Measurements from ENCODE around the gene MYL4. TPM values are rescaled to one million over a fixed set of nuclear protein-coding genes. Genes with fewer than 3 reads are reported as not detected.
A peak's percentile ranks its signal among the peaks of the same experiment; 100 is the strongest.
"Not testable (repeated sequence)": the region's sequence is repeated elsewhere in the genome, so short reads cannot be mapped to it uniquely, and the experiment has no call there.

MYL4 gene
- total RNA-seq, 1 donor from 2014 or later = not detected

DNA sequence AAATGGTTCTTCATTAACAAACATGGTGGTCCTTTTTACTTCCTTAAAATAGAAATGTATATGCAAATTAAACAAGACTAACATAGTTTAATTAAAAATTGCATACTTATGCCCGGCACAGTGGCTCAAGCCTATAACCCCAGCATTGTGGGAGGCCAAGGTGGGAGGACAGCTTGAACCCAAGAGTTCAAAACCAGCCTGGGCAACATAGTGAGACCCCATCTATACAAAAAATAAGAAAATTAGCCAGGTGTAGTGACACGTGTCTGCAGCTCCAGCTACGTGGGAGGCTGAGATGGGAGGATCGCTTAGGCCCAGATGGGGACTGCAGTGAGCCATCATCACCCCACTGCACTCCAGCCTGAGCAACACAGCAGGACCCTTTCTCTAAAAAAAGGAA is 38.4 kb upstream of the MYL4 start:
- Mint-ChIP-seq H3K27me3 (ENCODE audit: unreplicated experiment) (no peaks in the 10 kb centered on the region), H3K4me3 (ENCODE audit: unreplicated experiment) (no peak overlapping the region), H3K9me3 (ENCODE audit: unreplicated experiment) (no peaks in the 10 kb centered on the region), H3K36me3 (ENCODE audit: unreplicated experiment) (peaks cover 41% of the 10 kb centered on the region), H3K4me1 (ENCODE audit: unreplicated experiment) (peaks cover 2% of the 10 kb centered on the region), H3K27ac (ENCODE audit: unreplicated experiment) (no peak overlapping the region)
- TF ChIP-seq, protein P1, sequence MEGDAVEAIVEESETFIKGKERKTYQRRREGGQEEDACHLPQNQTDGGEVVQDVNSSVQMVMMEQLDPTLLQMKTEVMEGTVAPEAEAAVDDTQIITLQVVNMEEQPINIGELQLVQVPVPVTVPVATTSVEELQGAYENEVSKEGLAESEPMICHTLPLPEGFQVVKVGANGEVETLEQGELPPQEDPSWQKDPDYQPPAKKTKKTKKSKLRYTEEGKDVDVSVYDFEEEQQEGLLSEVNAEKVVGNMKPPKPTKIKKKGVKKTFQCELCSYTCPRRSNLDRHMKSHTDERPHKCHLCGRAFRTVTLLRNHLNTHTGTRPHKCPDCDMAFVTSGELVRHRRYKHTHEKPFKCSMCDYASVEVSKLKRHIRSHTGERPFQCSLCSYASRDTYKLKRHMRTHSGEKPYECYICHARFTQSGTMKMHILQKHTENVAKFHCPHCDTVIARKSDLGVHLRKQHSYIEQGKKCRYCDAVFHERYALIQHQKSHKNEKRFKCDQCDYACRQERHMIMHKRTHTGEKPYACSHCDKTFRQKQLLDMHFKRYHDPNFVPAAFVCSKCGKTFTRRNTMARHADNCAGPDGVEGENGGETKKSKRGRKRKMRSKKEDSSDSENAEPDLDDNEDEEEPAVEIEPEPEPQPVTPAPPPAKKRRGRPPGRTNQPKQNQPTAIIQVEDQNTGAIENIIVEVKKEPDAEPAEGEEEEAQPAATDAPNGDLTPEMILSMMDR (IDR thresholded peaks at IDR 0.05) = no peak
- DNase-seq (ENCODE audit: extremely low spot score, unreplicated experiment) = no peak

DNA sequence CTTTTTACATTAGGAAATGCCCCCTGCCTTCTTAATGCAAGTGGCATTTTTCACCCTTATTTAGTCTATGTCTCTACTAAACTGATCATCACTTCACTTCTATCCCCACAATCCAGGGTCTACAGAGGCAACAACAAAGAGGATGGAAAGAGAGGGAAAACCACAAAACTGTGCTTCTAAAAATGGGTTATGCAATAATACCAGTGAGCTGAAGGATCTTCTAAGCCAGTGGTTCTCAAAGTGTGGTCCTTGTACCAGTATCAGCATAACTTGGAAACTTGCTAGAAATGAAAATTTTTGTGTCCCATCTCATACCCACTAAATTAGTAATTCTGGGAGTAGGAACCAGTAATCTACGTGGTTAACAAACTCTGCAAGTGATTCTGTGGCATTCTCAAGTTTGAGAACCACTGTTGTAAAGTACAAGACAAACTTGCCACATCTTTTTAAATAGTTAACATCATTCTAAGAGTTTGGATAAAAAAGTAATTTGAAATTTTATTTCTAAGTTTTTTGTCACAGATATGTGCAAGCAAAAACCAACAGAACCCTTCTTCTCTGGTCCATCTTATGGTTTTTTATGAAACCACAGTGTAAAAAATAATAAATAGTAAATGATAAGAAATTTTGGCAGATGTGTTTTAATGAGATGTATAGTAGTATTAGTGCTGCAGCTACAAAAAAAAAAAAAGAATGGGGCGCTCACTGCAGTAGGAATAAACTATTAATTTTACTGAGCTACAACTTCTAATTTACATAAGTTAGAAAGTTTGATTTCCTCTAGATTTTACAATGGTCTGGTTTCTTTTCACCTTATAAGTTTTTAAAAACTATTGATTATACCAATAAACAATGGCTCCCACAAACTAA is 36.2 kb upstream of the MYL4 start:
- H3K27me3 Mint-ChIP-seq (ENCODE audit: unreplicated experiment) = no peaks in the 10 kb centered on the region
- H3K4me1 Mint-ChIP-seq (ENCODE audit: unreplicated experiment) = peaks cover 2% of the 10 kb centered on the region
- peaks cover 34% of the 10 kb centered on the region for H3K36me3 Mint-ChIP-seq (ENCODE audit: unreplicated experiment)
- DNase-seq (ENCODE audit: extremely low spot score, unreplicated experiment) = no peak
- TF ChIP-seq, protein P1 (IDR thresholded peaks at IDR 0.05) = no peak
- no peak overlapping the region for H3K27ac Mint-ChIP-seq (ENCODE audit: unreplicated experiment)
- no peak overlapping the region for H3K4me3 Mint-ChIP-seq (ENCODE audit: unreplicated experiment)
- no peaks in the 10 kb centered on the region for H3K9me3 Mint-ChIP-seq (ENCODE audit: unreplicated experiment)

DNA sequence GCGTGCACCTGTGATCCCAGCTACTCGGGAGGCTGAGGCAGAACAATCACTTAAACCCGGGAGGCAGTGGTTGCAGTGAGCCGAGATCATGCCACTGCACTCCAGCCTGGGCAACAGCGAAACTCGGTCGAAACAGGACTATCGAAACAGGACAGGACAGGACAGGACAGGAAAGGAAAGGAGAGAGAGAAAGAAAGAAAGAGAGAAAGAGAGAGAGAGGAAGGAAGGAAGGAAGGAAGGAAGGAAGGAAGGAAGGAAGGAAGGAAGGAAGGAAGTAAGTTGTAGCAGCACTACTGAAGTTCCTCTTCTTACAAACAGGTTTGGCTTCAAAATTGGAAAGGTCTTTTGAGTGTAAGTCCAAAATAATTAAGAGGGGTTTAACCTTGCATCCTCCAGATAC is 34.3 kb upstream of the MYL4 start:
- not testable (repeated sequence) for H3K27ac Mint-ChIP-seq (ENCODE audit: unreplicated experiment); H3K27me3 Mint-ChIP-seq (ENCODE audit: unreplicated experiment); H3K9me3 Mint-ChIP-seq (ENCODE audit: unreplicated experiment); DNase-seq (ENCODE audit: extremely low spot score, unreplicated experiment); H3K4me1 Mint-ChIP-seq (ENCODE audit: unreplicated experiment); H3K4me3 Mint-ChIP-seq (ENCODE audit: unreplicated experiment)
- peaks cover 27% of the 10 kb centered on the region for H3K36me3 Mint-ChIP-seq (ENCODE audit: unreplicated experiment)

DNA sequence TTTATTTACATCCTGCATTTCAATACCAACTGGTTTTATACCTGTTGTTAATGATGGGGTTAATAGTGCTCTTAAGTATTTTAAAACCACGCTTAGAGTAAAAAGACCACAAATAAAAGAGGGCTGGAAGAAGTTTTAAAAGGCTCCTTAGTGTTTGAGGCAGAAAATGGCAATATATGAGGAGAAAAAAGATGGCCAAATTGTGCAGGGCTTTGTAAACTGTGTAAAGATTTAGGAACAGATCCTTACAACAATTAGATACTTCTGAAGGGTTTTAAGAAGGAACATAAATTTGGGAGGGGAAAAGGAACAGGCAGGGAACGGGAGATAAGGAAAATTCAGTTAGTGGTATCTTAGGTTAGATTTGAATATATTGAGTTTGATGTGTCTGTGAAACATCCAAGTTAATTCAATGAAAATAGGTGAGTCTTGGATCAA is 32.7 kb upstream of the MYL4 start:
- Mint-ChIP-seq H3K36me3 (ENCODE audit: unreplicated experiment) (peaks cover 25% of the 10 kb centered on the region), H3K27me3 (ENCODE audit: unreplicated experiment) (no peaks in the 10 kb centered on the region), H3K27ac (ENCODE audit: unreplicated experiment) (peak overlapping the region; percentile 31), H3K4me3 (ENCODE audit: unreplicated experiment) (no peak overlapping the region), H3K4me1 (ENCODE audit: unreplicated experiment) (peaks cover 2% of the 10 kb centered on the region), H3K9me3 (ENCODE audit: unreplicated experiment) (no peaks in the 10 kb centered on the region)
- TF ChIP-seq, protein P1 (IDR thresholded peaks at IDR 0.05) = no peak
- no peak for DNase-seq (ENCODE audit: extremely low spot score, unreplicated experiment)

DNA sequence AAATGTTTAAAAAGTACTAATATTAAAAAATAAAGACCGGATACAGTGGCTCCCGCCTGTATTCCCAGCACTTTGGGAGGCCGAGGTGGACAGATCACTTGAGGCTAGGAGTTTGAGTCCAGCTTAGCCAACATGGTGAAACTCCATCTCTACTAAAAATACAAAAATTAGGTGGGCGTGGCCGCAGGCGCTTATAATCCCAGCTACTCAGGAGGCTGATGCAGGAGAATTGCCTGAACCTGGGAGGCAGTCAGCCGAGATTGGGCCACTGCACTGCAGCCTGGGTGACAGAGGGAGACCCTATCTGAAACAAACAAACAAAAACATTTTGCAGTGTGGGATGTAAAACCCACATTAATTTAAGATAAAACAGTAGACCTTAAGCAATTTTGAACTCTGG is 31.9 kb upstream of the MYL4 start:
- Mint-ChIP-seq H3K27ac (ENCODE audit: unreplicated experiment) (no peak overlapping the region), H3K4me1 (ENCODE audit: unreplicated experiment) (peaks cover 9% of the 10 kb centered on the region), H3K9me3 (ENCODE audit: unreplicated experiment) (no peaks in the 10 kb centered on the region), H3K27me3 (ENCODE audit: unreplicated experiment) (no peaks in the 10 kb centered on the region), H3K4me3 (ENCODE audit: unreplicated experiment) (no peak overlapping the region), H3K36me3 (ENCODE audit: unreplicated experiment) (peaks cover 24% of the 10 kb centered on the region)
- TF ChIP-seq, protein P1 (IDR thresholded peaks at IDR 0.05) = no peak
- DNase-seq (ENCODE audit: extremely low spot score, unreplicated experiment) = no peak

All from osteocyte (in vitro differentiated cells).